ENCODE data around the gene AKNA.

AKNA gene

GRCh38 chr9:114288193-114289091 is 99.3 kb downstream of the AKNA start:
- H3K36me3 ChIP-seq (ENCODE audit: control insufficient read depth, insufficient read depth, low read length) = peaks cover 64% of the 10 kb centered on the region
- no peaks in the 10 kb centered on the region for H3K9me3 ChIP-seq (ENCODE audit: control insufficient read depth, low read length)
- H3K4me1 ChIP-seq (ENCODE audit: control insufficient read depth, insufficient read depth, low read length, poor library complexity, severe bottlenecking) = peaks cover 29% of the 10 kb centered on the region
- 72 to 73% methylated on average over 15 to 17 of the region's 23 CpGs for WGBS, 2 experiments (ENCODE audit: insufficient coverage in 2 of 2)
- H3K27ac ChIP-seq (ENCODE audit: low read depth, low read length, severe bottlenecking) = no peak overlapping the region
- H3K4me3 ChIP-seq (ENCODE audit: extremely low read depth, insufficient read depth, low read length, poor library complexity, severe bottlenecking) = no peak overlapping the region

- H3K4me1 ChIP-seq (ENCODE audit: control insufficient read depth, insufficient read depth, low read length, poor library complexity, severe bottlenecking) = peaks cover 36% of the 10 kb centered on the region
- WGBS, 2 experiments (ENCODE audit: insufficient coverage in 2 of 2) = 86 to 92% methylated on average over 13 of the region's 15 CpGs
- H3K9me3 ChIP-seq (ENCODE audit: control insufficient read depth, low read length) = no peaks in the 10 kb centered on the region
- no peak overlapping the region for H3K27ac ChIP-seq (ENCODE audit: low read depth, low read length, severe bottlenecking)
- peaks cover 59% of the 10 kb centered on the region for H3K36me3 ChIP-seq (ENCODE audit: control insufficient read depth, insufficient read depth, low read length)
- no peak overlapping the region for H3K4me3 ChIP-seq (ENCODE audit: extremely low read depth, insufficient read depth, low read length, poor library complexity, severe bottlenecking)
Measured at GRCh38 chr9:114287763-114288192, 100.0 kb downstream of the AKNA start.

- H3K9me3 ChIP-seq (ENCODE audit: control insufficient read depth, low read length) = no peaks in the 10 kb centered on the region
- H3K36me3 ChIP-seq (ENCODE audit: control insufficient read depth, insufficient read depth, low read length) = peaks cover 53% of the 10 kb centered on the region
- WGBS, 2 experiments (ENCODE audit: insufficient coverage in 2 of 2) = 90 to 95% methylated on average over 13 to 15 of the region's 16 CpGs
- peaks cover 39% of the 10 kb centered on the region for H3K4me1 ChIP-seq (ENCODE audit: control insufficient read depth, insufficient read depth, low read length, poor library complexity, severe bottlenecking)
- no peak overlapping the region for H3K27ac ChIP-seq (ENCODE audit: low read depth, low read length, severe bottlenecking)
- H3K4me3 ChIP-seq (ENCODE audit: extremely low read depth, insufficient read depth, low read length, poor library complexity, severe bottlenecking) = no peak overlapping the region
Measured at GRCh38 chr9:114287001-114287762, 100.6 kb downstream of the AKNA start.

GRCh38 chr9:114286146-114286679 is 101.6 kb downstream of the AKNA start:
- Histone ChIP-seq H3K27ac (ENCODE audit: low read depth, low read length, severe bottlenecking) (no peak overlapping the region), H3K9me3 (ENCODE audit: control insufficient read depth, low read length) (no peaks in the 10 kb centered on the region), H3K4me3 (ENCODE audit: extremely low read depth, insufficient read depth, low read length, poor library complexity, severe bottlenecking) (no peak overlapping the region), H3K4me1 (ENCODE audit: control insufficient read depth, insufficient read depth, low read length, poor library complexity, severe bottlenecking) (peaks cover 39% of the 10 kb centered on the region), H3K36me3 (ENCODE audit: control insufficient read depth, insufficient read depth, low read length) (peaks cover 49% of the 10 kb centered on the region)
- 93 to 95% methylated on average over 4 to 6 of the region's 10 CpGs for WGBS, 2 experiments (ENCODE audit: insufficient coverage in 2 of 2)

- 54 to 68% methylated on average over 16 to 20 of the region's 20 CpGs for WGBS, 2 experiments (ENCODE audit: insufficient coverage in 2 of 2)
- Histone ChIP-seq H3K36me3 (ENCODE audit: control insufficient read depth, insufficient read depth, low read length) (peaks cover 53% of the 10 kb centered on the region), H3K27ac (ENCODE audit: low read depth, low read length, severe bottlenecking) (no peak overlapping the region), H3K9me3 (ENCODE audit: control insufficient read depth, low read length) (no peaks in the 10 kb centered on the region), H3K4me1 (ENCODE audit: control insufficient read depth, insufficient read depth, low read length, poor library complexity, severe bottlenecking) (peaks cover 39% of the 10 kb centered on the region), H3K4me3 (ENCODE audit: extremely low read depth, insufficient read depth, low read length, poor library complexity, severe bottlenecking) (no peak overlapping the region)
Measured at GRCh38 chr9:114285166-114285867, 102.5 kb downstream of the AKNA start.

- Histone ChIP-seq H3K27ac (ENCODE audit: low read depth, low read length, severe bottlenecking) (no peak overlapping the region), H3K4me3 (ENCODE audit: extremely low read depth, insufficient read depth, low read length, poor library complexity, severe bottlenecking) (no peak overlapping the region), H3K36me3 (ENCODE audit: control insufficient read depth, insufficient read depth, low read length) (peaks cover 55% of the 10 kb centered on the region), H3K4me1 (ENCODE audit: control insufficient read depth, insufficient read depth, low read length, poor library complexity, severe bottlenecking) (peaks cover 40% of the 10 kb centered on the region), H3K9me3 (ENCODE audit: control insufficient read depth, low read length) (no peaks in the 10 kb centered on the region)
- WGBS, 2 experiments (ENCODE audit: insufficient coverage in 2 of 2) = 88 to 91% methylated on average over 11 of the region's 11 CpGs
Measured at GRCh38 chr9:114284316-114285060, 103.3 kb downstream of the AKNA start.

All from mesodermal cell (in vitro differentiated cells).